Liver (tissue), 9 donors: ENCODE data around the gene IQUB. TPM values are rescaled to one million over a fixed set of nuclear protein-coding genes. Genes with fewer than 3 reads are reported as not detected.
"Not testable (repeated sequence)": the region's sequence is repeated elsewhere in the genome, so short reads cannot be mapped to it uniquely, and the experiment has no call there.

Source experiments
- DNase-seq: peaks from one replicate; pipeline ENCODE4 v3.0.0-alpha.2; 2017; ENCODE audit warnings: low spot score
- H3K27ac ChIP-seq, 2 donors: one replicate each; pipeline ENCODE4 v1.7.0; 2013; ENCODE audit warnings: inconsistent platforms in 2 of 2, low read length in 2 of 2, control low read depth in 1 of 2, low read depth in 1 of 2, mild to moderate bottlenecking in 1 of 2
- H3K27me3 ChIP-seq, 4 donors: one replicate each; pipeline versions ENCODE4 v1.6.1 to v1.7.0; 2013; ENCODE audit warnings: low read length in 3 of 4, inconsistent platforms in 1 of 4, mild to moderate bottlenecking in 1 of 4, moderate library complexity in 1 of 4; ENCODE audit not compliant: control insufficient read depth in 4 of 4, insufficient read depth in 4 of 4
- H3K36me3 ChIP-seq, 4 donors: one replicate each; pipeline versions ENCODE4 v1.6.1 to v1.7.0; 2013; ENCODE audit warnings: low read length in 3 of 4, mild to moderate bottlenecking in 3 of 4, low read depth in 1 of 4, moderate library complexity in 1 of 4; ENCODE audit not compliant: control insufficient read depth in 4 of 4, insufficient read depth in 3 of 4
- H3K4me1 ChIP-seq, 4 donors: one replicate each; pipeline versions ENCODE4 v1.6.1 to v1.7.0; 2013; ENCODE audit warnings: low read length in 3 of 4, mild to moderate bottlenecking in 3 of 4, moderate library complexity in 1 of 4; ENCODE audit not compliant: control insufficient read depth in 4 of 4, insufficient read depth in 4 of 4
- H3K4me3 ChIP-seq, 3 donors: one replicate each; pipeline versions ENCODE4 v1.6.1 to v1.7.0; 2013; ENCODE audit warnings: low read length in 3 of 3, control low read depth in 1 of 3, low read depth in 1 of 3, mild to moderate bottlenecking in 1 of 3
- H3K9ac ChIP-seq, 2 donors: one replicate each; pipeline ENCODE4 v1.7.0; 2013; ENCODE audit warnings: low read length in 2 of 2, mild to moderate bottlenecking in 2 of 2, moderate library complexity in 2 of 2, control low read depth in 1 of 2, low read depth in 1 of 2
- H3K9me3 ChIP-seq, 4 donors: one replicate each; pipeline versions ENCODE4 v1.6.1 to v1.7.0; 2013; ENCODE audit warnings: low read length in 3 of 4; ENCODE audit not compliant: control insufficient read depth in 4 of 4
- EGR1 ChIP-seq, 2 donors: IDR thresholded peaks; 2 replicates each; pipeline ENCODE4 v1.6.1; 2016 to 2018; ENCODE audit warnings: antibody characterized with exemption in 2 of 2, low read depth in 2 of 2
- FOXA1 ChIP-seq: IDR thresholded peaks from 2 replicates; pipeline ENCODE4 v1.6.1; 2016; ENCODE audit warnings: antibody characterized with exemption
- FOXA2 ChIP-seq: IDR thresholded peaks from 2 replicates; pipeline ENCODE4 v1.6.1; 2016; ENCODE audit warnings: antibody characterized with exemption
- GABPA ChIP-seq, 2 donors: IDR thresholded peaks in 1 of 2; conservative IDR thresholded peaks in 1 of 2; 2 replicates each; pipeline ENCODE4 v1.6.1; 2016; ENCODE audit warnings: antibody characterized with exemption in 2 of 2, mild to moderate bottlenecking in 1 of 2, moderate library complexity in 1 of 2
- HNF4A ChIP-seq, 2 donors: conservative IDR thresholded peaks; 2 replicates each; pipeline ENCODE4 v1.6.1; 2016; ENCODE audit warnings: antibody characterized with exemption in 2 of 2, mild to moderate bottlenecking in 2 of 2
- HNF4G ChIP-seq: IDR thresholded peaks from 2 replicates; pipeline ENCODE4 v1.6.1; 2016; ENCODE audit warnings: antibody characterized with exemption
- JUND ChIP-seq, 2 donors: IDR thresholded peaks; 2 replicates each; pipeline ENCODE4 v1.6.1; 2016; ENCODE audit warnings: antibody characterized with exemption in 2 of 2
- NR2F2 ChIP-seq: IDR thresholded peaks from 2 replicates; pipeline ENCODE4 v1.6.1; 2016; ENCODE audit warnings: antibody characterized with exemption
- RAD21 ChIP-seq, 2 donors: IDR thresholded peaks; 2 replicates each; pipeline ENCODE4 v1.6.1; 2016; ENCODE audit warnings: antibody characterized with exemption in 2 of 2, mild to moderate bottlenecking in 2 of 2
- REST ChIP-seq: IDR thresholded peaks from 2 replicates; pipeline ENCODE4 v1.6.1; 2016; ENCODE audit warnings: antibody characterized with exemption, mild to moderate bottlenecking
- RXRA ChIP-seq, 2 donors: IDR thresholded peaks; 2 replicates each; pipeline ENCODE4 v1.6.1; 2017 to 2018; ENCODE audit warnings: antibody characterized with exemption in 2 of 2, mild to moderate bottlenecking in 1 of 2
- YY1 ChIP-seq: IDR thresholded peaks from 2 replicates; pipeline ENCODE4 v1.6.1; 2016; ENCODE audit warnings: antibody characterized with exemption, mild to moderate bottlenecking
- WGBS: extraction: QIAGEN DNeasy Blood & Tissue Kit; methylation state at CpG from one replicate; pipeline ENCODE4 v1.1.7; 2013; 5-methylcytosine and 5-hydroxymethylcytosine counted together
- polyA plus RNA-seq, 2 donors: library from polyadenylated mRNA; stranded (reverse) in 1 of 2; unstranded in 1 of 2; fragments of 200-250 nt in 1 of 2; fragments of >200 nt in 1 of 2; fragmentation: Nextera tagmentation in 1 of 2; extraction: Ambion mirVana in 1 of 2; gene quantifications; one replicate each; pipeline versions ENCODE4 v1.2.1 to v1.2.3, GENCODE V29; 2013 to 2015
- total RNA-seq, 2 donors: library from RNA; depleted of rRNA; stranded (reverse); fragments of >200 nt; gene quantifications; one replicate each; pipeline ENCODE4 v1.2.3, GENCODE V29; 2014
- TF ChIP-seq, protein P1 (sequence below): IDR thresholded peaks from 2 replicates; pipeline ENCODE4 v1.6.1; 2016; ENCODE audit warnings: antibody characterized with exemption
- TF ChIP-seq, protein P2 (sequence below): fragments of 150-350 bp; IDR thresholded peaks from 2 replicates; pipeline ENCODE4 v1.5.1; 2017; ENCODE audit warnings: improper control_type of control experiment, low read depth, low read length; ENCODE audit not compliant: missing input control
- TF ChIP-seq, protein P3 (sequence below): IDR thresholded peaks from 2 replicates; pipeline ENCODE4 v1.6.1; 2016; ENCODE audit warnings: antibody characterized with exemption
- donor health status: healthy.
- donor health status: healthy.
- donor health status: healthy.
- donor health status: healthy.
- donor health status: healthy.

Gene IQUB
- total and polyA plus RNA-seq, 4 donors, result 0.03 to 0.25 (median 0.09) TPM

GRCh38 chr7:123553159-123553558 is 18.8 kb upstream of the IQUB start:
- H3K27ac ChIP-seq, result no peak overlapping the region
- 94% methylated on average over 3 of the region's 3 CpGs for WGBS

GRCh38 chr7:123552641-123553040 is 18.2 kb upstream of the IQUB start:
- TF ChIP-seq EGR1 (IDR thresholded peaks at IDR 0.05; ENCODE audit: low read depth in 2 of 2) (no peak), GABPA (IDR thresholded peaks at IDR 0.05 in 1 of 2, conservative IDR thresholded peaks at IDR 0.05 in 1 of 2) (no peak)
- H3K27ac ChIP-seq, result no peak overlapping the region
- no peaks in the 10 kb centered on the region for H3K27me3 ChIP-seq
- no peaks in the 10 kb centered on the region for H3K9me3 ChIP-seq
- WGBS, result 98% methylated on average over 2 of the region's 2 CpGs
- DNase-seq, result no peak
- no peak overlapping the region for H3K4me3 ChIP-seq
- peaks cover 5 to 22% (median 13%) of the 10 kb centered on the region in 4 donors for H3K36me3 ChIP-seq
- no peak overlapping the region for H3K9ac ChIP-seq
- peaks cover 1 to 23% (median 7%) of the 10 kb centered on the region in 4 donors for H3K4me1 ChIP-seq

More at GRCh38 chr7:123553159-123553558, 18.8 kb upstream of the IQUB start:
- no peak for DNase-seq
- H3K27me3 ChIP-seq, result no peaks in the 10 kb centered on the region
- H3K4me1 ChIP-seq, result peaks cover 1 to 24% (median 7%) of the 10 kb centered on the region in 4 donors
- H3K36me3 ChIP-seq, result peaks cover 5 to 22% (median 13%) of the 10 kb centered on the region in 4 donors
- no peak for TF ChIP-seq RAD21 (IDR thresholded peaks at IDR 0.05)
- no peak for TF ChIP-seq EGR1 (IDR thresholded peaks at IDR 0.05; ENCODE audit: low read depth in 2 of 2)
- no peak overlapping the region for H3K4me3 ChIP-seq
- no peaks in the 10 kb centered on the region for H3K9me3 ChIP-seq
- no peak overlapping the region for H3K9ac ChIP-seq

GRCh38 chr7:123552134-123552533 is 17.7 kb upstream of the IQUB start:
- not testable (repeated sequence) for DNase-seq

GRCh38 chr7:123548406-123548805 is 14.0 kb upstream of the IQUB start:
- no peaks in the 10 kb centered on the region for H3K27me3 ChIP-seq
- H3K4me1 ChIP-seq, result peaks cover 0 to 1% (median 0%) of the 10 kb centered on the region in 4 donors
- no peak for DNase-seq
- H3K4me3 ChIP-seq, result no peak overlapping the region
- peaks cover 6 to 25% (median 14%) of the 10 kb centered on the region in 4 donors for H3K36me3 ChIP-seq
- H3K27ac ChIP-seq, result no peak overlapping the region
- H3K9ac ChIP-seq, result no peak overlapping the region
- no peak for TF ChIP-seq RXRA (IDR thresholded peaks at IDR 0.05)
- TF ChIP-seq GABPA (IDR thresholded peaks at IDR 0.05 in 1 of 2, conservative IDR thresholded peaks at IDR 0.05 in 1 of 2), result no peak
- no peak for TF ChIP-seq FOXA2
- TF ChIP-seq, protein P1, sequence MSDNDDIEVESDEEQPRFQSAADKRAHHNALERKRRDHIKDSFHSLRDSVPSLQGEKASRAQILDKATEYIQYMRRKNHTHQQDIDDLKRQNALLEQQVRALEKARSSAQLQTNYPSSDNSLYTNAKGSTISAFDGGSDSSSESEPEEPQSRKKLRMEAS, result no peak
- TF ChIP-seq HNF4G, result no peak
- no peak for TF ChIP-seq REST
- TF ChIP-seq, protein P2, sequence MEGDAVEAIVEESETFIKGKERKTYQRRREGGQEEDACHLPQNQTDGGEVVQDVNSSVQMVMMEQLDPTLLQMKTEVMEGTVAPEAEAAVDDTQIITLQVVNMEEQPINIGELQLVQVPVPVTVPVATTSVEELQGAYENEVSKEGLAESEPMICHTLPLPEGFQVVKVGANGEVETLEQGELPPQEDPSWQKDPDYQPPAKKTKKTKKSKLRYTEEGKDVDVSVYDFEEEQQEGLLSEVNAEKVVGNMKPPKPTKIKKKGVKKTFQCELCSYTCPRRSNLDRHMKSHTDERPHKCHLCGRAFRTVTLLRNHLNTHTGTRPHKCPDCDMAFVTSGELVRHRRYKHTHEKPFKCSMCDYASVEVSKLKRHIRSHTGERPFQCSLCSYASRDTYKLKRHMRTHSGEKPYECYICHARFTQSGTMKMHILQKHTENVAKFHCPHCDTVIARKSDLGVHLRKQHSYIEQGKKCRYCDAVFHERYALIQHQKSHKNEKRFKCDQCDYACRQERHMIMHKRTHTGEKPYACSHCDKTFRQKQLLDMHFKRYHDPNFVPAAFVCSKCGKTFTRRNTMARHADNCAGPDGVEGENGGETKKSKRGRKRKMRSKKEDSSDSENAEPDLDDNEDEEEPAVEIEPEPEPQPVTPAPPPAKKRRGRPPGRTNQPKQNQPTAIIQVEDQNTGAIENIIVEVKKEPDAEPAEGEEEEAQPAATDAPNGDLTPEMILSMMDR, result no peak
- no peak for TF ChIP-seq RAD21 (IDR thresholded peaks at IDR 0.05)
- TF ChIP-seq FOXA1, result no peak
- no peak for TF ChIP-seq NR2F2
- TF ChIP-seq EGR1 (IDR thresholded peaks at IDR 0.05; ENCODE audit: low read depth in 2 of 2), result no peak
- TF ChIP-seq, protein P3, sequence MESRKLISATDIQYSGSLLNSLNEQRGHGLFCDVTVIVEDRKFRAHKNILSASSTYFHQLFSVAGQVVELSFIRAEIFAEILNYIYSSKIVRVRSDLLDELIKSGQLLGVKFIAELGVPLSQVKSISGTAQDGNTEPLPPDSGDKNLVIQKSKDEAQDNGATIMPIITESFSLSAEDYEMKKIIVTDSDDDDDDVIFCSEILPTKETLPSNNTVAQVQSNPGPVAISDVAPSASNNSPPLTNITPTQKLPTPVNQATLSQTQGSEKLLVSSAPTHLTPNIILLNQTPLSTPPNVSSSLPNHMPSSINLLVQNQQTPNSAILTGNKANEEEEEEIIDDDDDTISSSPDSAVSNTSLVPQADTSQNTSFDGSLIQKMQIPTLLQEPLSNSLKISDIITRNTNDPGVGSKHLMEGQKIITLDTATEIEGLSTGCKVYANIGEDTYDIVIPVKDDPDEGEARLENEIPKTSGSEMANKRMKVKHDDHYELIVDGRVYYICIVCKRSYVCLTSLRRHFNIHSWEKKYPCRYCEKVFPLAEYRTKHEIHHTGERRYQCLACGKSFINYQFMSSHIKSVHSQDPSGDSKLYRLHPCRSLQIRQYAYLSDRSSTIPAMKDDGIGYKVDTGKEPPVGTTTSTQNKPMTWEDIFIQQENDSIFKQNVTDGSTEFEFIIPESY, result no peak
- no peak for TF ChIP-seq YY1
- TF ChIP-seq HNF4A (conservative IDR thresholded peaks at IDR 0.05), result no peak
- TF ChIP-seq JUND (IDR thresholded peaks at IDR 0.05), result no peak
- H3K9me3 ChIP-seq, result no peaks in the 10 kb centered on the region
- WGBS, result 92% methylated on average over 1 of the region's 1 CpG

More at GRCh38 chr7:123552134-123552533, 17.7 kb upstream of the IQUB start:
- not testable (repeated sequence) for H3K27me3 ChIP-seq, H3K4me3 ChIP-seq, H3K27ac ChIP-seq, H3K9me3 ChIP-seq, H3K9ac ChIP-seq
- peaks cover 5 to 23% (median 14%) of the 10 kb centered on the region in 4 donors for H3K36me3 ChIP-seq
- peaks cover 1 to 22% (median 7%) of the 10 kb centered on the region in 4 donors for H3K4me1 ChIP-seq
